PC-9 (cell line): ENCODE results near the gene CCDC93. TPM values are rescaled to one million over a fixed set of nuclear protein-coding genes. Genes with fewer than 3 reads are reported as not detected.

ENCODE experiments used
- BruUV-seq: library from RNA; stranded (reverse); fragments of 400-500 nt; replicated peaks from 2 replicates; lab custom pipeline; 2021; lab: Mats Ljungman, UMichigan
- CTCF ChIA-PET: fragments of 300-600 bp; sonication (Branson Sonifier 250); formaldehyde crosslinking; loops from one replicate; lab custom pipeline; 2022; ENCODE audit warnings: antibody characterized with exemption; lab: Charles Lee
- POLR2A ChIA-PET: fragments of 300-600 bp; sonication (Branson Sonifier 250); formaldehyde crosslinking; loops from one replicate; lab custom pipeline; 2022; ENCODE audit warnings: antibody characterized with exemption; ENCODE audit not compliant: unreplicated experiment; lab: Charles Lee
- DNase-seq, 2 experiments: peaks; one replicate each; pipeline versions ENCODE4 v3.0.0 to v3.0.0-alpha.2; 2015 to 2022; ENCODE audit warnings: mixed read lengths in 1 of 2
- H2AFZ ChIP-seq: fragments of 200-600 bp; sonication (generic); 2 replicates; pipeline ENCODE4 v1.8.1; 2017; ENCODE audit warnings: antibody characterized with exemption
- H3F3A ChIP-seq: fragments of 200-600 bp; sonication (generic); 2 replicates; pipeline ENCODE4 v1.8.1; 2017; ENCODE audit warnings: antibody characterized with exemption, mild to moderate bottlenecking, low read depth; ENCODE audit not compliant: insufficient read depth
- H3K27ac ChIP-seq: fragments of 200-600 bp; sonication (generic); 2 replicates; pipeline ENCODE4 v1.6.1; 2016; ENCODE audit warnings: mixed run types
- H3K27me3 ChIP-seq: fragments of 200-600 bp; sonication (generic); 2 replicates; pipeline ENCODE4 v1.6.1; 2016; ENCODE audit warnings: low read depth, mixed run types; ENCODE audit not compliant: insufficient read depth
- H3K36me3 ChIP-seq: fragments of 200-600 bp; sonication (generic); 2 replicates; pipeline ENCODE4 v1.6.1; 2016; ENCODE audit warnings: low read depth, mixed run types
- H3K4me1 ChIP-seq: fragments of 200-600 bp; sonication (generic); replicated peaks from 2 replicates; pipeline ENCODE4 v1.6.1; 2016; ENCODE audit warnings: mixed run types; ENCODE audit not compliant: insufficient read depth
- H3K4me2 ChIP-seq: fragments of 200-600 bp; sonication (generic); 2 replicates; pipeline ENCODE4 v1.6.1; 2017; ENCODE audit warnings: mixed run types
- H3K4me3 ChIP-seq: fragments of 200-600 bp; sonication (generic); 2 replicates; pipeline ENCODE4 v1.6.1; 2016; ENCODE audit warnings: mixed run types
- H3K79me2 ChIP-seq: fragments of 200-600 bp; sonication (generic); 2 replicates; pipeline ENCODE4 v1.6.1; 2017; ENCODE audit warnings: low read depth, mixed run types
- H3K9me2 ChIP-seq: fragments of 200-600 bp; sonication (generic); 2 replicates; pipeline ENCODE4 v1.8.1; 2017; ENCODE audit warnings: mild to moderate bottlenecking; ENCODE audit not compliant: insufficient read depth
- H3K9me3 ChIP-seq: fragments of 200-600 bp; sonication (generic); 2 replicates; pipeline ENCODE4 v1.8.1; 2016; ENCODE audit warnings: low read depth; ENCODE audit not compliant: insufficient read depth
- H4K20me1 ChIP-seq: fragments of 200-600 bp; sonication (generic); 2 replicates; pipeline ENCODE4 v1.8.1; 2017; ENCODE audit not compliant: insufficient read depth
- EZH2 ChIP-seq: fragments of 200-600 bp; sonication (generic); IDR thresholded peaks from 2 replicates; pipeline ENCODE4 v1.8.0; 2017; ENCODE audit warnings: antibody characterized with exemption, low read depth
- intact Hi-C: fragments of 100-400 bp; cut with micrococcal nuclease; formaldehyde crosslinking; loops from one replicate; pipeline ENCODE4 v1.10.0; 2022; ENCODE audit not compliant: unreplicated experiment
- total RNA-seq: library from RNA; stranded (reverse); gene quantifications from 2 replicates; pipeline ENCODE4 v1.2.3, GENCODE V29; 2021
- TF ChIP-seq, protein P1 (sequence below): fragments of 200-600 bp; sonication (generic); conservative IDR thresholded peaks from 2 replicates; pipeline ENCODE4 v1.6.1; 2017; ENCODE audit warnings: mixed run types, antibody characterized with exemption, mild to moderate bottlenecking, moderate library complexity

CCDC93 gene
- total RNA-seq, 1 experiment from 2014 or later, result 31.3 TPM

DNA sequence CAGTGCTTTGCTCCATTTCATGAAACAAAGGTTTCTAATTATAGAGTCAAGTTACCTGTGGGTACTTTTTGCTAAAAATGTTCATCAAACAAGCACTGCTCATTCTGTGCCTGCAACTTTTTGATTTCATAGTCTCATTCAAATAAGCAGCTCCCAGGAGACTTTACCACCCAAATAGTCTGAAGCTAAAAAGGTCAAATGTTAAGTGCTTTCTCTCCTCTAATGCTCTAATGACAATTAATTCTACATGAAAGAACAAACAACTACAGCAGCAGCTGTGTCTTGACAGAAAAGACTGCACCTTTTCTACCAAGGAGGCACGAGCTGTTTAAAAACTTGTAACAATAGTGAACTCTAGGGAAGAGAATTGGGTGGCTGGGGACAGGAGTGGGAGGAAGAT, 65.3 kb downstream of the CCDC93 start:
- Histone ChIP-seq H2AFZ (no peak overlapping the region), H3K27ac (no peak overlapping the region), H3K79me2 (no peaks in the 10 kb centered on the region), H3K9me2 (no peaks in the 10 kb centered on the region), H3K9me3 (no peaks in the 10 kb centered on the region), H3K4me3 (no peak overlapping the region), H3K27me3 (no peaks in the 10 kb centered on the region), H3F3A (peaks cover 9% of the 10 kb centered on the region; the same call in 1 of the 2 replicates), H3K36me3 (peaks cover 78% of the 10 kb centered on the region), H3K4me1 (no peaks in the 10 kb centered on the region), H4K20me1 (peaks cover 13% of the 10 kb centered on the region), H3K4me2 (no peak overlapping the region)
- POLR2A ChIA-PET, result no interaction called here
- BruUV-seq, result no TSS peak
- DNase-seq, result no peak
- intact Hi-C loops, result no loop called here
- TF ChIP-seq, protein P1, sequence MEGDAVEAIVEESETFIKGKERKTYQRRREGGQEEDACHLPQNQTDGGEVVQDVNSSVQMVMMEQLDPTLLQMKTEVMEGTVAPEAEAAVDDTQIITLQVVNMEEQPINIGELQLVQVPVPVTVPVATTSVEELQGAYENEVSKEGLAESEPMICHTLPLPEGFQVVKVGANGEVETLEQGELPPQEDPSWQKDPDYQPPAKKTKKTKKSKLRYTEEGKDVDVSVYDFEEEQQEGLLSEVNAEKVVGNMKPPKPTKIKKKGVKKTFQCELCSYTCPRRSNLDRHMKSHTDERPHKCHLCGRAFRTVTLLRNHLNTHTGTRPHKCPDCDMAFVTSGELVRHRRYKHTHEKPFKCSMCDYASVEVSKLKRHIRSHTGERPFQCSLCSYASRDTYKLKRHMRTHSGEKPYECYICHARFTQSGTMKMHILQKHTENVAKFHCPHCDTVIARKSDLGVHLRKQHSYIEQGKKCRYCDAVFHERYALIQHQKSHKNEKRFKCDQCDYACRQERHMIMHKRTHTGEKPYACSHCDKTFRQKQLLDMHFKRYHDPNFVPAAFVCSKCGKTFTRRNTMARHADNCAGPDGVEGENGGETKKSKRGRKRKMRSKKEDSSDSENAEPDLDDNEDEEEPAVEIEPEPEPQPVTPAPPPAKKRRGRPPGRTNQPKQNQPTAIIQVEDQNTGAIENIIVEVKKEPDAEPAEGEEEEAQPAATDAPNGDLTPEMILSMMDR, result no peak
- no peak for TF ChIP-seq EZH2
- CTCF ChIA-PET, result no interaction called here

GRCh38 chr2:117945296-117945695, 68.6 kb downstream of the CCDC93 start:
- intact Hi-C loops, result no loop called here
- H2AFZ ChIP-seq, result no peak overlapping the region
- no peak overlapping the region for H3K27ac ChIP-seq
- peaks cover 8% of the 10 kb centered on the region; the same call in 1 of the 2 replicates for H4K20me1 ChIP-seq
- ChIA-PET POLR2A (no interaction called here), CTCF (no interaction called here)
- no TSS peak for BruUV-seq
- H3K79me2 ChIP-seq, result no peaks in the 10 kb centered on the region
- H3K27me3 ChIP-seq, result no peaks in the 10 kb centered on the region
- no peak overlapping the region for H3K4me3 ChIP-seq
- H3K9me3 ChIP-seq, result no peaks in the 10 kb centered on the region
- no peaks in the 10 kb centered on the region for H3K4me1 ChIP-seq
- H3K36me3 ChIP-seq, result peaks cover 62% of the 10 kb centered on the region
- TF ChIP-seq, protein P1, result no peak
- TF ChIP-seq EZH2, result no peak
- no peaks in the 10 kb centered on the region for H3K9me2 ChIP-seq
- no peaks in the 10 kb centered on the region; the same call in 1 of the 2 replicates for H3F3A ChIP-seq
- H3K4me2 ChIP-seq, result no peak overlapping the region
- peak in 1 of 2 experiments; percentile 40 for DNase-seq

DNA sequence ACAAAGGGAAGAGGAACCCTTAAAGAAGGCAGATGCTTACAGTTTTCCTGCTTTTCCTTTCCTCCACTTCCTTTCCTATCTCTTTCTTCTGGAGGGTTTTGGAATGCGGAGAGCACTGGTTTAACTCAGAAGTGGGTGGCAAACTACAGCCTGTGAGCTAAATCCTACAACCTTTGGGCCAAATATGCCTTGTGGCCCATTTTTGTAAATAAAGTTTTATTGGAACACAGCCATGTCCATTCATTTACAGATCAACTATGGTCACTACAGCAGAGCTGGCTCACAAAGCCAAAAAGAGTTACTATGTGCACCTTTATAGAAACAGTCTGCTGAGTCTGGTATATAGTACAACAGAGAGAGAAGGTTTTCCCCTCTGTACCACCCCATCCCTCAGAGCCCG, 69.1 kb downstream of the CCDC93 start:
- intact Hi-C loops, result no loop called here
- TF ChIP-seq, protein P1, result no peak
- no peak for TF ChIP-seq EZH2
- ChIA-PET CTCF (no interaction called here), POLR2A (no interaction called here)
- H3K9me2 ChIP-seq, result no peaks in the 10 kb centered on the region
- no peak overlapping the region for H2AFZ ChIP-seq
- no TSS peak for BruUV-seq
- no peak for DNase-seq
- peaks cover 62% of the 10 kb centered on the region for H3K36me3 ChIP-seq
- H3K4me3 ChIP-seq, result no peak overlapping the region
- H3K27me3 ChIP-seq, result no peaks in the 10 kb centered on the region
- no peak overlapping the region for H3K4me2 ChIP-seq
- no peak overlapping the region for H3K27ac ChIP-seq
- H3K9me3 ChIP-seq, result no peaks in the 10 kb centered on the region
- H3K79me2 ChIP-seq, result no peaks in the 10 kb centered on the region
- H3F3A ChIP-seq, result no peaks in the 10 kb centered on the region; the same call in 1 of the 2 replicates
- H3K4me1 ChIP-seq, result no peaks in the 10 kb centered on the region
- peaks cover 8% of the 10 kb centered on the region; the same call in 1 of the 2 replicates for H4K20me1 ChIP-seq
